ENCODE results near the gene HNRNPLL. TPM values are rescaled to one million over a fixed set of nuclear protein-coding genes. Genes with fewer than 3 reads are reported as not detected.
"Not testable (repeated sequence)": the region's sequence is repeated elsewhere in the genome, so short reads cannot be mapped to it uniquely, and the experiment has no call there.

Gene HNRNPLL
- total RNA-seq (2014; rRNA removed) = 54.9 and 62.6 TPM in 2 replicates
- 30.6 TPM for polyA plus RNA-seq (2012)

GRCh38 chr2:38602732-38603401, at the start of gene HNRNPLL:
TSS of gene HNRNPLL (minus strand) at chr2:38602928. CDS start at chr2:38602626, 302 bp downstream.
- peak; percentile 98 for DNase-seq (ENCODE audit: low read depth)

DNA sequence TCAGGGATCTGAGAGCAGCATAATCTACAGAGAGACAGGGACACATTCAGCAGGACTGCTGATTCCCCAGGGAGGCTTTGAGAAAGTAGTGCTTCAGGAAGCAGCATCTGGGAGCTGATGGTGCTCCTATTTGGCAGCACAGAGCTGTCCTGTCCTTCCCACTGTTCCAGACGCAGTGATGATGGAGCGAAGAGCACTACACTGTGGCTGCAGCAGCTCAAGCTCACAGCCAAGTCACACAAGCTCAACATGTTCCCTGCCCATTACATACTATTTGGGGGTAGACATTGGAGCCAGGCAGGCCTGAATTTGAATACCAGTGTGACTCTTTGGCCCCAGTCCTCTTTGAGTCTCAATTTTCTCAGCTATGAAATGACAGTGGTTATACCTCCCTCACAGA, 48.0 kb upstream of the HNRNPLL start:
- no peak for DNase-seq (ENCODE audit: low read depth)

GRCh38 chr2:38650012-38650411, 47.3 kb upstream of the HNRNPLL start:
- DNase-seq (ENCODE audit: low read depth) = no peak

- no peak for DNase-seq (ENCODE audit: low read depth)
These were observed 46.5 kb upstream of the HNRNPLL start for GRCh38 chr2:38649176-38649728.

GRCh38 chr2:38648107-38648761, 45.5 kb upstream of the HNRNPLL start:
- DNase-seq (ENCODE audit: low read depth) = no peak

- DNase-seq (ENCODE audit: low read depth) = not testable (repeated sequence)
These were observed 41.2 kb upstream of the HNRNPLL start for GRCh38 chr2:38643683-38644511.

DNA sequence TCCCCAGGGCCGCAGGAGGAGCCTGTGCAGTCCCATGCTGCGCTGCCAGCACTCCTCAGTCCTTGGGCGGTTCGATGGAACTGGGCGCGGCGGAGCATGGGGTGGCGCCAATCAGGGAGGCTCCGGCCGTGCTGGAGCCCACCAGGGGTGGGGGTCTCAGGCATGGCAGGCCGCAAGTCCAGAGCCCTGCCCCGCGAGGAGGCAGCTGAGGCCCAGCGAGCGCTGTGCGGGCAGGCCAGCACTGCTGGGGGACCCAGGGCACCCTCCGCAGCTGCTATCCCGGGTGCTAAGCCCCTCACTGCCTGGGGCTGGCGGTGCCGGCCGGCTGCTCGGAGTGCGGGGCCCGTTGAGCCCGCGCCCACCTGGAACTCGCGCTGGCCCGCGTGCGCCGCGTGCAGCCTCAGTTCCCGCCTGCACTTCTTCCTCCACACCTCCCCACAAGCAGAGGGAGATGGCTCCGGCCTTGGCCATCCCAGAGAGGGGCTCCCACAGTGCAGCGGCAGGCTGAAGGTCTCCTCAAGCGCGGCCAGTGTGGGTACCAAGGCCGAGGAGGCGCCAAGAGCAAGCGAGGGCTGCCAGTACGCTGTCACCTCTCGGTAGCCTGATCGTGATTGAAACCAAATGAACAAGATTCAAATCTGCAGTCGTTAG, 40.4 kb upstream of the HNRNPLL start:
- DNase-seq (ENCODE audit: low read depth) = no peak

DNA sequence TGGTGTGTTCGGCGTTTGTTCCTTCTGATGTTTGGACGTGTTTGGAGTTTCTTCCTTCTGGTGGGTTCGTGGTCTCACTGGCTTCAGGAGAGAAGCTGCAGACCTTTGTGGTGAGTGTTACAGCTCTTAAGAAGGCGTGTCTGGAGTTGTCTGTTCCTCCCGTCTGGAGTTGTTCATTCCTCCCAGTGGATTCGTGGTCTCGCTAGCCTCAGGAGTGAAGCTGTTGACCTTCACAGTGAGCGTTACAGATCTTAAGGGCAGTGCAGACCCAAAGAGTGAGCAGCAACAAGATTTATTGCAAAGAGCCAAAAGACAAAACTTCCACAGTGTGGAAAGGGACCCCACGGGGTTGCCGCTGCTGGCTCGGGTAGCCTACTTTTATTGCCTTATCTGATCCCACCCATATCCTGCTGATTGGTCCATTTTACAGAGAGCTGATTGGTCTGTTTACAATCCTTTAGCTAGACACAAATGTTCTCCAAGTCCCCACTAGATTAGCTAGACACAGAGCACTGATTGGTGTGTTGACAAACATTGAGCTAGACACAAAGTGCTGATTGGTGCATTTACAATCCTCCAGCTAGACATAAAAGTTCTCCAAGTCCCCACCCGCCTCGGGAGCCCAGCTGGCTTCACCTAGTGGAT, 39.8 kb upstream of the HNRNPLL start:
- not testable (repeated sequence) for DNase-seq (ENCODE audit: low read depth)

- no peak for DNase-seq (ENCODE audit: low read depth)
These were observed 33.3 kb upstream of the HNRNPLL start for GRCh38 chr2:38636069-38636468.

DNA sequence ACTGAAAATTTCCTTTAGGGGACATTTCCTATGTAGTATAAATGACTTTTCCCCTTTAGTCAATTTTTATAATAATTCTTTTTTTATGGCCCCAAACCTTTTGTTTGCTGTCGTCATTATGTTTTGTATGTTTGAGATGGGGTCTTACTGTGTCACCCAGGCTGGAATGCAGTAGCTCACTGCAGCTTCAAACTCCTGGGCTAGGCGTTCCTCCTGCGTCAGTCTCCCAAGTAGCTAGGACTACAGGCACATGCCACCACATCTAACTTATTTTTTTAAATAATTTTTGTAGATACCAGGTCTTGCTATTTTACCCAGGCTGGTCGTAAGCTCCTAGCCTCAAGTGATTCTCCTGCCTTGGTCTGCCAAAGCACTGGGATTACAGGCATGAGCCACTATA, 32.4 kb upstream of the HNRNPLL start:
- DNase-seq (ENCODE audit: low read depth) = no peak

- DNase-seq (ENCODE audit: low read depth) = no peak
These were observed 32.0 kb upstream of the HNRNPLL start for GRCh38 chr2:38634684-38635083.

- no peak for DNase-seq (ENCODE audit: low read depth)
These were observed 31.2 kb upstream of the HNRNPLL start for GRCh38 chr2:38633895-38634294.

DNA sequence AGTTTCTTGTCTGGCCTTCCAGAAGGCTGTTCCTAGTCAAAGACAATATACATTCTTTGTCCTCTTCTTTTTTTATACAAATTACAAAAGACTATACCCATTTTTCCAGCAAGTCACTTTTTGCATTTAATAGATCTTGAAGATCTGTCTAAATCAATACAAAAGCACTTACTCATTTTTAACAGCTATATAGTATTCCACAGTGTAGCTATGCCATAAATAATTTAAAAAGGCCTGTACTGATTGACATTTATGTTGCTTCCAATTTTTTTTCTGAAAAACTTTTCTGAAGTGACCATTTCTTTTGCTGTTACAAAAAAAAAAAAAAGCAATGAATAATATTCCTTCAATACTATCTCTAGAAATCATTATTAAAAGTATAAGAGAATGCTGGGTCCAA, 30.3 kb upstream of the HNRNPLL start:
- DNase-seq (ENCODE audit: low read depth) = no peak

DNA sequence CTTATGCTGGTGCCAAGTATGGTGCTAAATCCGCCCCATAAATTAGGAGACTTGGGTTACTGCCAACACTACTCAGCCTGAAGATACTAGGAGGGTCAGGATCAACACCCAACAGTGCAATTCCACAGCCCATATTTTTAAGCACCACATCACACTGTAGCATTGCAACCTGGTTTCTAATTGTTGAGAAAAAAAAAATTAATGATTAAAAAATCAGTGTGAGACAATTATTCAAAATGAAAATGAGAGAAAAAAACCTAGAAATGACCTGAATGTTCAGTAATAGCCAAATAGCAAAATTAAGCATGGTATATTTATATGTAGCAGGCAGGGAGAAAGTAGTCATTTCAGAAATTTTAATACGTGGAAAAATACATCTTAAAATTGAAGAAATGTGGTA, 29.2 kb upstream of the HNRNPLL start:
- no peak for DNase-seq (ENCODE audit: low read depth)

DNA sequence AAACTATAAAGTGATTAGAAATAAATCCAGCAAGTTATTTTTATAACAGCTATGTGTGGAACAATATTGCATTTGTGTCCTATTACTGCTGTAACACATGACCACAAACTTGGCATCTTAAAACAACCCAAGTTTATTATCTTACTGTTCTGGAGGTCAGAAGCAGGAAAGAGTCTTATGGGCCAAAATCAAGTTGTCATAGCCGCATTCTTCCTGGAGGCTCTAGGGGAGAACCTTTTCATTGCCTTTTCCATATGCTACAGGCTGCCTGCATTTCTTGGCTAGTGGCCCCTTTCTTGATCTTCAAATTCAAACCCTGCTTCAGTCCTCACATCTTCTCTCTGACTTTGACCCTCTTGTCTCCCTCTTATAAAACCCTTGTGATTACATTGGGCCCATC, 27.0 kb upstream of the HNRNPLL start:
- no peak for DNase-seq (ENCODE audit: low read depth)

- no peak for DNase-seq (ENCODE audit: low read depth)
These were observed 24.7 kb upstream of the HNRNPLL start for GRCh38 chr2:38627391-38627790.

DNA sequence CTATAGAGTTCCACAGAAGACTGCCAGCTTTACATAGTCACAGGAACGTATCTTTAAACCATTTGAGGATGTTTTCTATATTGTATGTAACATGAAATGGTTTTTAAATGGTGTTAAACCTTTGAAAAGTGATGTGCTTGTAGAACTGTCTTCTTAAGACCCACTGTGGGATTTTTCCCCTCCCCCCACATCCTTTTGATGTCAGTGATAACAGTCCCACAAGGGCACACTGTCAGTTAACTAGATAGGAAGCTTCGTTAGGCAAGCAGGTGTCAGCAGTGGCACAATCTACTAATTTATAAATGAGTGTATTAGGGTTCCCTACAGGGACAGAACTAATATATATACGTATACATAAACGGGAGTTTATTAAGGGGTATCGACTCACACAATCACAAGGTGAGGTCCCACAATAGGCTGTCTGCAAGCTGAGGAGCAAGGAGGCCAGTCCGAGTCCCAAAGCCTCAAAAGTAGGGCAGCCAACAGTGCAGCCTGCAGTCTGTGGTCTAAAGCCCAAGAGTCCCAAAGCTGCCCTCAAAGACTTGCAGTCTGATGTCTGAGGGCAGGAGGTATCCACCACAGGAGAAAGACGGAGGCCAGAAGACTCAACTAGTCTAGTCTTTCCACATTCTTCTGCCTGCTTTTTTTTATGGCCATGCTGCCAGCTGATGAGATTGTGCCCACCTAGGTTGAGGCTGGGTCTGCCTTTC, 23.8 kb upstream of the HNRNPLL start:
- DNase-seq (ENCODE audit: low read depth) = no peak

GRCh38 chr2:38622210-38622609, 19.5 kb upstream of the HNRNPLL start:
- no peak for DNase-seq (ENCODE audit: low read depth)

DNA sequence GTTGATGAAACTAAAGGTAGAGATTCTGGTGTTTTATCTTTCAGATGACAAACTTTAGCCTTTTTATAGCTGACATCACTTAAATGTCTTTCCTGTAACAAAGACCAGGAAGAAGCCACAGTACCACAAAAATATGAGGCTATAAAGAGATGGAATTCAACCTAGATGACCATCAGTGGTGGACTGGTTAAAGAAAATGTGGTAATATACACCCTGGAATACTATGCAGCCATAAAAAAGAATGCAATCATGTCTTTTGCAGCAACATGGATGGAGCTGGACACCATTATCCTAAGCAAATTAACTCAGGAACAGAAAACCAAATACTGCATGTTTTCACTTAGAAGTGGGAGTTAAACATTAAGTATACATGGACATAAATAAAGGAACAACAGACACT, 18.3 kb upstream of the HNRNPLL start:
- no peak for DNase-seq (ENCODE audit: low read depth)

DNA sequence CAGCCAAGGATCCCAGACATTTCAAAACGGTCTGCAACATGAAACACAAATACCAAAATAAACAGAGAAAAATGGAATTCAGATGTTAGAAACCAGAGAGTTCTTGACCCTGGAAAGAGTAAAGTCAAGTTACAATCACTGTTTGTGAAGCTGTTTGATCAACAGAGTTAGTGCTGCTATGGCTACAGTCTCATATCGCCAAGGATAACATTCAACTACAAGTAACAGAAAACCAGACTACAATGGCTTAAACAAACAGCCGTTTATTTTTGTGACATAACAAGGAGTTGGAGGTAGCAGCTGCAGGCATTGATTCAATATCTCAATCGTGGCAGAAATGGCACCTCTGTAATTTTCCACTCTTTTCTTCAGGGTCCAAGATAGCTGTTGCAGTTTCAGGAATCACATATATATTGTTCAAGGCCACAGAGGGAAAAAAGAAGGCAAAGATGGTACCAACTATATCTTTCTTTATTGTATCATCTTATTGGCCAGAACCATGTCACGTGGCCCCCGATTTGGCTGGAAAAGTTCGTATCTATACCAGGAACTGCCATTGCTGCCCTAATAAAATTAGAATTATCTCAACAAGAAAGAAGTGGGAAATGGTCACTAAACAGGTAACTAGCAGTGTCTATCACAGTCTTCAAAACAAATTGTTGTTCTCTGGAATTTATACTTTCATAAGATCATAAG, 17.7 kb upstream of the HNRNPLL start:
- peak; percentile 88 for DNase-seq (ENCODE audit: low read depth)
